B cell (primary cell): ENCODE results near the gene REC8. TPM values are rescaled to one million over a fixed set of nuclear protein-coding genes. Genes with fewer than 3 reads are reported as not detected.
A peak's percentile ranks its signal among the peaks of the same experiment; 100 is the strongest.

ENCODE experiments used
- ATAC-seq: fragments of 200-7000 bp; cut with Tn5 transposase; one replicate; pipeline ENCODE4 v1.10.0; 2021; ENCODE audit warnings: low read depth, mild to moderate bottlenecking, moderate number of reproducible peaks, moderate library complexity
- CTCF ChIA-PET: fragments of 350-600 bp; sonication (Branson Sonifier 250); formaldehyde crosslinking; loops from one replicate; lab custom pipeline; 2021; ENCODE audit warnings: antibody characterized with exemption, inconsistent platforms; lab: Charles Lee
- POLR2A ChIA-PET: fragments of 350-600 bp; sonication (Branson Sonifier 250); formaldehyde crosslinking; loops from one replicate; lab custom pipeline; 2021; ENCODE audit warnings: antibody characterized with exemption; lab: Charles Lee
- DNase-seq: peaks from one replicate; pipeline ENCODE4 v3.0.0; 2013
- H2AFZ ChIP-seq: 2 replicates; pipeline ENCODE4 v1.6.1; 2012; ENCODE audit warnings: mild to moderate bottlenecking, low read depth, low read length; ENCODE audit not compliant: insufficient read depth, poor library complexity, severe bottlenecking
- H3K27ac ChIP-seq, 2 donors: 1 replicate in 1 of 2; 2 replicates in 1 of 2; pipeline ENCODE4 v1.5.1; 2012 to 2013; ENCODE audit warnings: low read length in 2 of 2, mild to moderate bottlenecking in 2 of 2, moderate library complexity in 1 of 2
- H3K27me3 ChIP-seq, 4 experiments: fragments of 200-600 bp in 1 of 4; sonication (generic) in 1 of 4; replicated peaks in 1 of 4; 1 replicate in 2 of 4; 2 replicates in 2 of 4; pipeline versions ENCODE4 v1.6.1 to v1.7.0; 2013 to 2016; ENCODE audit warnings: low read length in 3 of 4, mild to moderate bottlenecking in 2 of 4, mixed read lengths in 1 of 4, moderate library complexity in 1 of 4; ENCODE audit not compliant: insufficient read depth in 4 of 4, control insufficient read depth in 3 of 4; ENCODE audit errors: control extremely low read depth in 1 of 4
- H3K36me3 ChIP-seq, 2 experiments: replicated peaks in 1 of 2; 1 replicate in 1 of 2; 2 replicates in 1 of 2; pipeline versions ENCODE4 v1.6.1 to v1.7.1; 2013; ENCODE audit warnings: low read length in 1 of 2; ENCODE audit not compliant: insufficient read depth in 2 of 2, control insufficient read depth in 1 of 2; ENCODE audit errors: control extremely low read depth in 1 of 2, extremely low read depth in 1 of 2
- H3K4me1 ChIP-seq, 2 donors: fragments of 200-600 bp in 1 of 2; sonication (generic) in 1 of 2; 1 replicate in 1 of 2; 2 replicates in 1 of 2; pipeline versions ENCODE4 v1.5.1 to v1.6.1; 2013 to 2017; ENCODE audit warnings: low read length in 2 of 2; ENCODE audit not compliant: control insufficient read depth in 2 of 2, insufficient read depth in 2 of 2
- H3K4me2 ChIP-seq: replicated peaks from 2 replicates; pipeline ENCODE3; 2012; ENCODE audit warnings: mild to moderate bottlenecking, low read depth, low read length; ENCODE audit not compliant: poor library complexity, severe bottlenecking
- H3K4me3 ChIP-seq, 5 experiments: fragments of 200-600 bp in 1 of 5; sonication (generic) in 1 of 5; 1 replicate in 3 of 5; 2 replicates in 2 of 5; pipeline versions ENCODE4 v1.5.1 to v1.7.0; 2011 to 2016; ENCODE audit warnings: low read length in 4 of 5, mild to moderate bottlenecking in 4 of 5, low read depth in 2 of 5, control low read depth in 1 of 5, moderate library complexity in 1 of 5; ENCODE audit not compliant: insufficient read depth in 1 of 5; ENCODE audit errors: control extremely low read depth in 1 of 5, extremely low read depth in 1 of 5
- H3K79me2 ChIP-seq: fragments of 200-600 bp; sonication (generic); one replicate; pipeline ENCODE4 v1.6.0; 2016; ENCODE audit warnings: low read length; ENCODE audit not compliant: control insufficient read depth, insufficient read depth
- H3K9ac ChIP-seq: fragments of 200-600 bp; sonication (generic); 2 replicates; pipeline ENCODE4 v1.6.1; 2017; ENCODE audit warnings: mild to moderate bottlenecking, low read length, moderate library complexity
- H3K9me3 ChIP-seq, 3 donors: one replicate each; pipeline versions ENCODE4 v1.6.1 to v1.7.1; 2013; ENCODE audit warnings: low read length in 2 of 3; ENCODE audit not compliant: control insufficient read depth in 2 of 3, insufficient read depth in 1 of 3; ENCODE audit errors: control extremely low read depth in 1 of 3
- H4K20me1 ChIP-seq: 2 replicates; pipeline ENCODE4 v1.6.0; 2012; ENCODE audit warnings: mild to moderate bottlenecking, low read length; ENCODE audit not compliant: insufficient read depth, control insufficient read depth, poor library complexity, severe bottlenecking
- H3K27ac Mint-ChIP-seq: one replicate; pipeline ENCODE4 v1.8.0; 2021; ENCODE audit warnings: mixed read lengths
- H3K27me3 Mint-ChIP-seq: one replicate; pipeline ENCODE4 v1.8.0; 2021; ENCODE audit warnings: mixed read lengths
- H3K4me1 Mint-ChIP-seq: one replicate; pipeline ENCODE4 v1.8.0; 2021; ENCODE audit warnings: mixed read lengths
- H3K4me3 Mint-ChIP-seq: one replicate; pipeline ENCODE4 v1.8.0; 2021; ENCODE audit warnings: mixed read lengths
- H3K9me3 Mint-ChIP-seq: one replicate; pipeline ENCODE4 v1.8.0; 2022; ENCODE audit warnings: mixed read lengths; ENCODE audit not compliant: insufficient read depth
- CTCF ChIP-seq: fragments of 200-600 bp; IDR thresholded peaks from one replicate; pipeline ENCODE4 v1.8.0; 2022; ENCODE audit warnings: antibody characterized with exemption, mild to moderate bottlenecking
- EZH2 ChIP-seq: IDR thresholded peaks from 2 replicates; pipeline ENCODE4 v1.6.1; 2012; ENCODE audit warnings: borderline replicate concordance, low read depth, mild to moderate bottlenecking, moderate library complexity, low read length; ENCODE audit not compliant: insufficient read depth, poor library complexity, severe bottlenecking
- WGBS: methylation state at CpG from one replicate; pipeline ENCODE4 v1.1.5; 2013; ENCODE audit warnings: missing lambda C conversion rate; ENCODE audit not compliant: insufficient coverage; 5-methylcytosine and 5-hydroxymethylcytosine counted together
- intact Hi-C: fragments of 100-400 bp; cut with micrococcal nuclease; formaldehyde crosslinking; loops from one replicate; pipeline ENCODE4 v1.10.0; 2022
- polyA plus RNA-seq: library from polyadenylated mRNA; depleted of rRNA; stranded (reverse); fragments of >200 nt; gene quantifications from 2 replicates; pipeline ENCODE4 v1.2.3, GENCODE V29; 2012
- total RNA-seq, 2 donors: library from RNA; stranded (reverse); fragments of 120-200 nt in 1 of 2; gene quantifications; 1 replicate in 1 of 2; 2 replicates in 1 of 2; pipeline versions ENCODE4 v1.2.3 to v1.2.4, GENCODE V29; 2013 to 2022

Gene REC8
- total and polyA plus RNA-seq, 2 donors (not counting 1 experiment from before 2014, with no cell fraction given) = 34.0 to 62.1 TPM

- Histone ChIP-seq H3K4me3 (no peak overlapping the region), H3K79me2 (peaks cover 5% of the 10 kb centered on the region), H3K27ac (no peak overlapping the region), H3K4me2 (no peak overlapping the region), H4K20me1 (no peaks in the 10 kb centered on the region), H2AFZ (no peak overlapping the region), H3K27me3 (no peaks in the 10 kb centered on the region), H3K9ac (no peak overlapping the region), H3K36me3 (peaks cover 3 to 72% of the 10 kb centered on the region in 2 experiments), H3K9me3 (no peaks in the 10 kb centered on the region), H3K4me1 (no peaks in the 10 kb centered on the region)
- Mint-ChIP-seq H3K27ac (peak overlapping the region; percentile 38), H3K4me3 (no peak overlapping the region), H3K9me3 (no peaks in the 10 kb centered on the region), H3K27me3 (no peaks in the 10 kb centered on the region), H3K4me1 (peaks cover 8% of the 10 kb centered on the region)
- intact Hi-C loops = no loop called here
- POLR2A ChIA-PET = interaction anchor here (0.5 to 0.8 kb wide), 2 partner anchors 36 to 52 kb away, joined by 3 to 11 read pairs; partner anchors contain the start of genes GMPR2, MDP1 and NEDD8
- CTCF ChIA-PET = interaction anchor here (0.8 to 1.6 kb wide), 3 partner anchors 14 to 85 kb away, joined by 3 read pairs; partner anchors contain the start of gene PSME2
- no peak for TF ChIP-seq CTCF
- ATAC-seq (no peak), DNase-seq (no peak)
- 75% methylated on average over 14 of the region's 18 CpGs for WGBS
Observed at GRCh38 chr14:24179961-24180796, 8.3 kb downstream of the REC8 start.

DNA sequence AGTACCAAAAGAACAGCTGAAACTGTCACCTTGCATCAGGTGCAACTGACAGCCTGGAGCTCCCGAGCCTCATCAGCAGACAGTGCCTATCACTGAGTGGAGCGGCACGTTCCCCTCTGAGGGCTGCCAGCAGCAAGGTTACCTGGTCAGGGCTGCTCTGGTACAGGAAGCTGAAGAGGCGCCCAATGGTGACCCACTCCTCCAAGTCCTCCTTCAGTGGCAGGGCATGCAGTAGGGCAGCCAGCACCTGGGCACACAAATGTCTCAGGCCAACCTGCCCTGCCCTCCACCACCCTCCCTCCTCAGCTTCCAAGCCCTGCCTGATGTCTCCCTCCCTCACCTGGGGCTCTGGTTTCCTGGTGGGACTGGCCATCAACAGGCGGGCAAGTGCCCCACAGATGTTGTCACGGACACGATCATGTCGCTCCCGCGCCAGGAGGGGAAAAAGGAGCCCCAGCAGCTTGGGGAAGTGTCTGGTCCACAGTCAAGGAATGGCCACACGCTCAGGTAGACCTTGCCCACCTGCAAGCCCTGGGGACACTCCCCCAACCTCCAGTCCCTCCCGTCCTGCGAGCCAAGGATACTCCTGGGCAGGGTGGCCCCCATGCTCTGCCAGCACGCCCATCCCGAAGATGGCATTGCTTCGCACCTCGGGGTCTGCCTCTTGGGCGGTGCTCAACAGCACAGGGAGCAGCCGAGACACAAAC, 9.6 kb downstream of the REC8 start:
- 93% methylated on average over 19 of the region's 19 CpGs for WGBS
- no peak overlapping the region for H3K4me2 ChIP-seq
- Mint-ChIP-seq H3K27ac (no peak overlapping the region), H3K4me3 (no peak overlapping the region), H3K9me3 (no peaks in the 10 kb centered on the region), H3K27me3 (no peaks in the 10 kb centered on the region), H3K4me1 (peaks cover 10% of the 10 kb centered on the region)
- H3K36me3 ChIP-seq = peaks cover 5 to 83% of the 10 kb centered on the region in 2 experiments
- no peaks in the 10 kb centered on the region for H3K27me3 ChIP-seq
- no peak for ATAC-seq
- H3K4me1 ChIP-seq = no peaks in the 10 kb centered on the region
- no peaks in the 10 kb centered on the region for H4K20me1 ChIP-seq
- H3K79me2 ChIP-seq = peaks cover 18% of the 10 kb centered on the region
- no peak overlapping the region for H3K27ac ChIP-seq
- DNase-seq = no peak
- intact Hi-C loops = no loop called here
- H2AFZ ChIP-seq = no peak overlapping the region
- CTCF ChIA-PET = interaction anchor here (0.8 to 1.6 kb wide), 2 partner anchors 16 to 36 kb away, joined by 3 read pairs; partner anchors contain the start of gene PSME2
- POLR2A ChIA-PET = no interaction called here
- H3K9ac ChIP-seq = no peak overlapping the region
- no peaks in the 10 kb centered on the region for H3K9me3 ChIP-seq
- H3K4me3 ChIP-seq = no peak overlapping the region
- TF ChIP-seq CTCF = no peak
- TF ChIP-seq EZH2 = no peak
